Adrenal gland (tissue), 12 donors: ENCODE measurements around the gene RPS24. TPM values are rescaled to one million over a fixed set of nuclear protein-coding genes. Genes with fewer than 3 reads are reported as not detected.
A peak's percentile ranks its signal among the peaks of the same experiment; 100 is the strongest.

ENCODE experiments used
- DNase-seq, 7 donors: peaks; one replicate each; pipeline ENCODE4 v3.0.0-alpha.2; 2019 to 2020
- H3K27ac ChIP-seq, 5 donors: fragments of 200-600 bp; sonication (generic) in 4 of 5; 1 replicate in 3 of 5; 2 replicates in 2 of 5; pipeline versions ENCODE4 v1.5.1 to v1.8.0; 2016 to 2020; ENCODE audit warnings: mild to moderate bottlenecking in 1 of 5
- H3K27me3 ChIP-seq: fragments of 200-600 bp; 2 replicates; pipeline ENCODE4 v1.8.0; 2021
- H3K36me3 ChIP-seq, 2 donors: fragments of 200-600 bp; replicated peaks in 1 of 2; 1 replicate in 1 of 2; 2 replicates in 1 of 2; pipeline versions ENCODE4 v1.5.1 to v1.8.0; 2018 to 2022
- H3K4me1 ChIP-seq, 2 donors: fragments of 200-600 bp; replicated peaks in 1 of 2; 1 replicate in 1 of 2; 2 replicates in 1 of 2; pipeline versions ENCODE4 v1.5.1 to v1.8.0; 2018 to 2021
- H3K4me3 ChIP-seq, 4 donors: fragments of 200-600 bp; sonication (generic) in 3 of 4; one replicate each; pipeline ENCODE4 v1.5.1; 2016 to 2018
- H3K9me3 ChIP-seq, 3 donors: fragments of 200-600 bp; sonication (generic) in 1 of 3; replicated peaks in 1 of 3; 1 replicate in 2 of 3; 2 replicates in 1 of 3; pipeline versions ENCODE4 v1.5.1 to v1.8.0; 2016 to 2021
- CTCF ChIP-seq, 6 experiments: fragments of 450-650 bp in 4 of 6; fragments of 200-600 bp in 2 of 6; sonication (generic) in 1 of 6; IDR thresholded peaks; 1 replicate in 5 of 6; 2 replicates in 1 of 6; pipeline versions ENCODE4 v1.5.1 to v1.8.0; 2016 to 2021; ENCODE audit warnings: antibody characterized with exemption in 6 of 6, mild to moderate bottlenecking in 2 of 6, moderate library complexity in 1 of 6
- POLR2A ChIP-seq, 2 donors: fragments of 450-650 bp; IDR thresholded peaks; one replicate each; pipeline ENCODE4 v1.6.1; 2017; ENCODE audit warnings: antibody characterized with exemption in 2 of 2, mild to moderate bottlenecking in 2 of 2, moderate library complexity in 1 of 2
- WGBS, 4 donors: extraction: QIAGEN DNeasy Blood & Tissue Kit in 2 of 4; methylation state at CpG; one replicate each; pipeline versions ENCODE4 v1.1.5 to v1.1.7; 2013 to 2017; 5-methylcytosine and 5-hydroxymethylcytosine counted together
- intact Hi-C, 2 donors: fragments of 100-400 bp; cut with DNase I; formaldehyde crosslinking; loops; one replicate each; pipeline versions ENCODE4 v1.14.1 to v1.15.0; 2022 to 2023
- polyA plus RNA-seq, 3 donors: library from polyadenylated mRNA; stranded (reverse); fragments of 200-250 nt in 2 of 3; fragments of 350-450 nt in 1 of 3; fragmentation: Illumina TruSeq in 1 of 3; extraction: RNeasy Lipid Tissue Mini Kit (QIAGEN cat#74804) in 1 of 3; gene quantifications; one replicate each; pipeline ENCODE4 v1.2.3, GENCODE V29; 2013 to 2014
- total RNA-seq, 9 donors: library from RNA; depleted of rRNA in 4 of 9; stranded (reverse); fragments of >200 nt in 4 of 9; fragments of 120-200 nt in 1 of 9; fragmentation: NEBNext Ultra II Directional in 1 of 9; extraction: Animal tissue kit (Norgen Biotek cat#: 25700) in 1 of 9; gene quantifications; one replicate each; pipeline versions ENCODE4 v1.1.0 to v1.2.4, GENCODE V29; 2013 to 2023
- donor health status: healthy with polysubstance abuse.
- donor health status: Bipolar disorder and iron deficiency.
- donor health status: DM: yes; HTN: yes; CAD: no.
- donor health status: DM: no; HTN: no; CAD: no.
- donor health status: DM: no; HTN: no; CAD: no.
- donor health status: DM: yes; HTN: yes; CAD: no.

RPS24 gene
- total and polyA plus RNA-seq, 12 donors = 1,129 to 4,974 (median 1,962) TPM

- peak in 1 of 7 donors; percentile 42 for DNase-seq
- H3K27me3 ChIP-seq = no peaks in the 10 kb centered on the region
- H3K4me3 ChIP-seq = no peak overlapping the region
- WGBS, 4 donors = 92 to 93% (median 93%) methylated on average over 6 of the region's 6 CpGs
- H3K9me3 ChIP-seq = no peaks in the 10 kb centered on the region
- H3K4me1 ChIP-seq = no peaks in the 10 kb centered on the region
- TF ChIP-seq POLR2A (IDR thresholded peaks at IDR 0.05) (no peak), CTCF (IDR thresholded peaks at IDR 0.05) (no peak)
- peaks cover 0 to 68% of the 10 kb centered on the region in 2 donors for H3K36me3 ChIP-seq
- intact Hi-C loops = loop anchor here in 1 of 2 donors (10.0 kb wide), 2 partner anchors 156 to 196 kb away; no protein-coding TSS in a partner anchor
- no peak overlapping the region for H3K27ac ChIP-seq
These were observed 32.6 kb upstream of the RPS24 start for GRCh38 chr10:78000956-78001472.

- WGBS, 4 donors = 86 to 91% (median 89%) methylated on average over 4 of the region's 4 CpGs
- no peak overlapping the region for H3K4me3 ChIP-seq
- H3K4me1 ChIP-seq = no peaks in the 10 kb centered on the region
- H3K36me3 ChIP-seq = peaks cover 0 to 85% of the 10 kb centered on the region in 2 donors
- TF ChIP-seq CTCF (IDR thresholded peaks at IDR 0.05) (no peak), POLR2A (IDR thresholded peaks at IDR 0.05) (no peak)
- no peaks in the 10 kb centered on the region for H3K27me3 ChIP-seq
- intact Hi-C loops = loop anchor here in 1 of 2 donors (10.0 kb wide), 2 partner anchors 158 to 198 kb away; no protein-coding TSS in a partner anchor
- no peaks in the 10 kb centered on the region for H3K9me3 ChIP-seq
- DNase-seq = no peak
- H3K27ac ChIP-seq = no peak overlapping the region
These were observed 30.9 kb upstream of the RPS24 start for GRCh38 chr10:78002541-78003288.

GRCh38 chr10:78004215-78005026 is 29.2 kb upstream of the RPS24 start:
- Histone ChIP-seq H3K27ac (peak overlapping the region in 4 of 5 donors; percentile 26 to 74 (median 53)), H3K4me3 (no peak overlapping the region), H3K4me1 (no peaks in the 10 kb centered on the region), H3K9me3 (no peaks in the 10 kb centered on the region), H3K36me3 (peaks cover 0 to 90% of the 10 kb centered on the region in 2 donors), H3K27me3 (no peaks in the 10 kb centered on the region)
- TF ChIP-seq CTCF (IDR thresholded peaks at IDR 0.05) (peak in 3 of 6 experiments; percentile 18 to 32 (median 20)), POLR2A (IDR thresholded peaks at IDR 0.05) (no peak)
- intact Hi-C loops = loop anchor here in 1 of 2 donors (10.0 kb wide), 2 partner anchors 160 to 200 kb away; no protein-coding TSS in a partner anchor
- peak; percentile 54 to 87 (median 82) for DNase-seq
- WGBS, 4 donors = 62 to 70% (median 67%) methylated on average over 9 to 16 of the region's 16 CpGs

- no peak for DNase-seq
- Histone ChIP-seq H3K27ac (no peak overlapping the region), H3K9me3 (no peaks in the 10 kb centered on the region), H3K36me3 (peaks cover 0 to 82% of the 10 kb centered on the region in 2 donors), H3K4me3 (no peak overlapping the region), H3K4me1 (peaks cover 0 to 4% of the 10 kb centered on the region in 2 donors), H3K27me3 (no peaks in the 10 kb centered on the region)
- 32 to 59% (median 50%) methylated on average over 1 of the region's 1 CpG for WGBS, 4 donors
- no peak for TF ChIP-seq CTCF (IDR thresholded peaks at IDR 0.05)
- TF ChIP-seq POLR2A (IDR thresholded peaks at IDR 0.05) = no peak
- intact Hi-C loops = loop anchor here in 1 of 2 donors (10.0 kb wide), 2 partner anchors 162 to 202 kb away; no protein-coding TSS in a partner anchor
These were observed 26.5 kb upstream of the RPS24 start for GRCh38 chr10:78007172-78007571.
